ENCODE results near the gene SMYD3. TPM values are rescaled to one million over a fixed set of nuclear protein-coding genes. Genes with fewer than 3 reads are reported as not detected.

Gene SMYD3
- total and polyA plus RNA-seq, 10 of the 15 experiments (the other 5 are each of a cell fraction or from before 2014, with no cell fraction given), result 18.3 to 54.0 (median 24.8) TPM

DNA sequence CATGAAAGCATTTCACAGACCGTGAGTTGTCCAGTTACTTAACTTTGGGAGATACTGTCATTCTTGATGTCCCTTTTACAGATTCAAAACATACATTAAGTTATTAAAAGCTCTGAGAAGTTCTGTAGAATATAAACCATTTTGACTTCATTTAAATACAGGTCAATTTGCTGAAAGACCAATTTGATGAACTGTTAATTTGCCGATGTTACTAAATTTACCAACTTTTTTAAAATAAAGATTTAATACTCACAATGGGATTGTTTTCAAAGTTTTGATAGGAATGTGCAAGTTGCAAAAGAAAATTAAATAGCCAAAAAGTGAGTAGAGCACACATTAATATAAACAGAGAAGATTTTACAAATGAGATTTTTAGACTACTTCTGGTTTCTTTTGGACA is 666.1 kb downstream of the SMYD3 start:
- no peak overlapping the region for H3K4me3 ChIP-seq
- in situ Hi-C loops (cut with MboI), result no loop called here
- BruUV-seq (replicated peaks), result no TSS peak

More for the DNA sequence above, 666.1 kb downstream of the SMYD3 start:
- no peak overlapping the region for H3K4me2 ChIP-seq (ENCODE audit: control insufficient read depth, insufficient read depth)
- FAIRE-seq, result no peak
- intact Hi-C loops (cut with micrococcal nuclease; ENCODE audit: unreplicated experiment), result no loop called here
- no peak for DNase-seq (ENCODE audit: low read depth, low spot score)
- H3K79me2 ChIP-seq (ENCODE audit: control insufficient read depth, insufficient read depth, low read length), result no peaks in the 10 kb centered on the region
- no peak overlapping the region for H3K9ac ChIP-seq (ENCODE audit: control insufficient read depth, insufficient read depth, low read length)
- no peaks in the 10 kb centered on the region; a peak in 2 of 4 replicates for H3K36me3 ChIP-seq (ENCODE audit: control insufficient read depth in 2 of 2, insufficient read depth in 2 of 2, low read length in 1 of 2)
- H4K20me1 ChIP-seq (ENCODE audit: control insufficient read depth, insufficient read depth), result no peaks in the 10 kb centered on the region
- RAD21 ChIA-PET (ENCODE audit: unreplicated experiment), result no interaction called here
- 47% methylated on average over 2 of the region's 2 CpGs for WGBS (ENCODE audit: insufficient coverage, insufficient replicate concordance, low lambda C conversion rate, missing lambda C conversion rate)
- no peak overlapping the region for H3K27ac ChIP-seq (ENCODE audit: control insufficient read depth, insufficient read depth)
- H3K4me1 ChIP-seq (ENCODE audit: control insufficient read depth, insufficient read depth, low read length), result no peaks in the 10 kb centered on the region
- SMC1A ChIA-PET (ENCODE audit: uncharacterized antibody, unreplicated experiment), result interaction anchor here (1.4 kb wide), 1 partner anchor 164 kb away, joined by 4 read pairs; no protein-coding TSS in a partner anchor
- H2AFZ ChIP-seq (ENCODE audit: control insufficient read depth, low read depth, low read length), result no peak overlapping the region
- TF ChIP-seq CHD4 (IDR thresholded peaks at IDR 0.05) (no peak), RAD21 (IDR thresholded peaks at IDR 0.05; ENCODE audit: insufficient read depth, low read depth, low read length) (no peak), KAT2A (conservative IDR thresholded peaks at IDR 0.05; ENCODE audit: control insufficient read depth, low read depth, low read length) (no peak), ATF7 (IDR thresholded peaks at IDR 0.05; ENCODE audit: low read depth) (no peak)
- TF ChIP-seq, protein P1, sequence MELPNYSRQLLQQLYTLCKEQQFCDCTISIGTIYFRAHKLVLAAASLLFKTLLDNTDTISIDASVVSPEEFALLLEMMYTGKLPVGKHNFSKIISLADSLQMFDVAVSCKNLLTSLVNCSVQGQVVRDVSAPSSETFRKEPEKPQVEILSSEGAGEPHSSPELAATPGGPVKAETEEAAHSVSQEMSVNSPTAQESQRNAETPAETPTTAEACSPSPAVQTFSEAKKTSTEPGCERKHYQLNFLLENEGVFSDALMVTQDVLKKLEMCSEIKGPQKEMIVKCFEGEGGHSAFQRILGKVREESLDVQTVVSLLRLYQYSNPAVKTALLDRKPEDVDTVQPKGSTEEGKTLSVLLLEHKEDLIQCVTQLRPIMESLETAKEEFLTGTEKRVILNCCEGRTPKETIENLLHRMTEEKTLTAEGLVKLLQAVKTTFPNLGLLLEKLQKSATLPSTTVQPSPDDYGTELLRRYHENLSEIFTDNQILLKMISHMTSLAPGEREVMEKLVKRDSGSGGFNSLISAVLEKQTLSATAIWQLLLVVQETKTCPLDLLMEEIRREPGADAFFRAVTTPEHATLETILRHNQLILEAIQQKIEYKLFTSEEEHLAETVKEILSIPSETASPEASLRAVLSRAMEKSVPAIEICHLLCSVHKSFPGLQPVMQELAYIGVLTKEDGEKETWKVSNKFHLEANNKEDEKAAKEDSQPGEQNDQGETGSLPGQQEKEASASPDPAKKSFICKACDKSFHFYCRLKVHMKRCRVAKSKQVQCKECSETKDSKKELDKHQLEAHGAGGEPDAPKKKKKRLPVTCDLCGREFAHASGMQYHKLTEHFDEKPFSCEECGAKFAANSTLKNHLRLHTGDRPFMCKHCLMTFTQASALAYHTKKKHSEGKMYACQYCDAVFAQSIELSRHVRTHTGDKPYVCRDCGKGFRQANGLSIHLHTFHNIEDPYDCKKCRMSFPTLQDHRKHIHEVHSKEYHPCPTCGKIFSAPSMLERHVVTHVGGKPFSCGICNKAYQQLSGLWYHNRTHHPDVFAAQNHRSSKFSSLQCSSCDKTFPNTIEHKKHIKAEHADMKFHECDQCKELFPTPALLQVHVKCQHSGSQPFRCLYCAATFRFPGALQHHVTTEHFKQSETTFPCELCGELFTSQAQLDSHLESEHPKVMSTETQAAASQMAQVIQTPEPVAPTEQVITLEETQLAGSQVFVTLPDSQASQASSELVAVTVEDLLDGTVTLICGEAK (IDR thresholded peaks at IDR 0.05; ENCODE audit: borderline replicate concordance), result no peak
- TF ChIP-seq, protein P2, sequence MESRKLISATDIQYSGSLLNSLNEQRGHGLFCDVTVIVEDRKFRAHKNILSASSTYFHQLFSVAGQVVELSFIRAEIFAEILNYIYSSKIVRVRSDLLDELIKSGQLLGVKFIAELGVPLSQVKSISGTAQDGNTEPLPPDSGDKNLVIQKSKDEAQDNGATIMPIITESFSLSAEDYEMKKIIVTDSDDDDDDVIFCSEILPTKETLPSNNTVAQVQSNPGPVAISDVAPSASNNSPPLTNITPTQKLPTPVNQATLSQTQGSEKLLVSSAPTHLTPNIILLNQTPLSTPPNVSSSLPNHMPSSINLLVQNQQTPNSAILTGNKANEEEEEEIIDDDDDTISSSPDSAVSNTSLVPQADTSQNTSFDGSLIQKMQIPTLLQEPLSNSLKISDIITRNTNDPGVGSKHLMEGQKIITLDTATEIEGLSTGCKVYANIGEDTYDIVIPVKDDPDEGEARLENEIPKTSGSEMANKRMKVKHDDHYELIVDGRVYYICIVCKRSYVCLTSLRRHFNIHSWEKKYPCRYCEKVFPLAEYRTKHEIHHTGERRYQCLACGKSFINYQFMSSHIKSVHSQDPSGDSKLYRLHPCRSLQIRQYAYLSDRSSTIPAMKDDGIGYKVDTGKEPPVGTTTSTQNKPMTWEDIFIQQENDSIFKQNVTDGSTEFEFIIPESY (IDR thresholded peaks at IDR 0.05), result no peak
- H3K27me3 ChIP-seq (replicated peaks in 1 of 2; ENCODE audit: control insufficient read depth in 2 of 2, insufficient read depth in 2 of 2, low read length in 1 of 2), result no peaks in the 10 kb centered on the region
- POLR2A ChIA-PET, result no interaction called here
- CTCF ChIA-PET, result no interaction called here
- no peak for ATAC-seq
- H3K9me3 ChIP-seq (replicated peaks; ENCODE audit: control insufficient read depth, insufficient read depth, low read length), result no peaks in the 10 kb centered on the region
